HG03135 (cell line): ENCODE measurements around the gene PRR30.

Experiments
- ATAC-seq: cut with Tn5 transposase; IDR thresholded peaks from one replicate; pipeline ENCODE4 v1.9.1; 2021; ENCODE audit warnings: mild to moderate bottlenecking, moderate library complexity; ENCODE audit not compliant: unreplicated experiment

PRR30 gene

GRCh38 chr2:27100036-27100435 is 39.2 kb downstream of the PRR30 start:
- ATAC-seq = no peak

- ATAC-seq = no peak
These were observed 39.8 kb downstream of the PRR30 start for GRCh38 chr2:27099334-27099955.

- no peak for ATAC-seq
These were observed 41.9 kb downstream of the PRR30 start for GRCh38 chr2:27097341-27097740.

GRCh38 chr2:27096748-27097297 is 42.4 kb downstream of the PRR30 start:
- no peak for ATAC-seq

- ATAC-seq = no peak
These were observed 43.2 kb downstream of the PRR30 start for GRCh38 chr2:27095745-27096651.

- no peak for ATAC-seq
These were observed 43.8 kb downstream of the PRR30 start for GRCh38 chr2:27095427-27095744.

- ATAC-seq = no peak
These were observed 44.7 kb downstream of the PRR30 start for GRCh38 chr2:27094353-27094984.

GRCh38 chr2:27093430-27094352 is 45.5 kb downstream of the PRR30 start:
- no peak for ATAC-seq

- ATAC-seq = no peak
These were observed 46.3 kb downstream of the PRR30 start for GRCh38 chr2:27092696-27093429.

GRCh38 chr2:27091746-27092695 is 47.2 kb downstream of the PRR30 start:
- ATAC-seq = no peak

GRCh38 chr2:27089111-27089954 is 49.9 kb downstream of the PRR30 start:
- no peak for ATAC-seq

- ATAC-seq = no peak
These were observed 50.6 kb downstream of the PRR30 start for GRCh38 chr2:27088634-27089033.

GRCh38 chr2:27087823-27088410 is 51.3 kb downstream of the PRR30 start:
- no peak for ATAC-seq
